Activated CD4-positive, alpha-beta T cell treated with anti-CD3 and anti-CD28 coated beads for 4 hours (primary cell): ENCODE measurements around the gene CRISPLD2.

Source experiments
- DNase-seq, 2 donors: peaks; one replicate each; pipeline ENCODE4 v3.0.0-alpha.2; 2020

Gene CRISPLD2, protein sequence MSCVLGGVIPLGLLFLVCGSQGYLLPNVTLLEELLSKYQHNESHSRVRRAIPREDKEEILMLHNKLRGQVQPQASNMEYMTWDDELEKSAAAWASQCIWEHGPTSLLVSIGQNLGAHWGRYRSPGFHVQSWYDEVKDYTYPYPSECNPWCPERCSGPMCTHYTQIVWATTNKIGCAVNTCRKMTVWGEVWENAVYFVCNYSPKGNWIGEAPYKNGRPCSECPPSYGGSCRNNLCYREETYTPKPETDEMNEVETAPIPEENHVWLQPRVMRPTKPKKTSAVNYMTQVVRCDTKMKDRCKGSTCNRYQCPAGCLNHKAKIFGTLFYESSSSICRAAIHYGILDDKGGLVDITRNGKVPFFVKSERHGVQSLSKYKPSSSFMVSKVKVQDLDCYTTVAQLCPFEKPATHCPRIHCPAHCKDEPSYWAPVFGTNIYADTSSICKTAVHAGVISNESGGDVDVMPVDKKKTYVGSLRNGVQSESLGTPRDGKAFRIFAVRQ

DNA sequence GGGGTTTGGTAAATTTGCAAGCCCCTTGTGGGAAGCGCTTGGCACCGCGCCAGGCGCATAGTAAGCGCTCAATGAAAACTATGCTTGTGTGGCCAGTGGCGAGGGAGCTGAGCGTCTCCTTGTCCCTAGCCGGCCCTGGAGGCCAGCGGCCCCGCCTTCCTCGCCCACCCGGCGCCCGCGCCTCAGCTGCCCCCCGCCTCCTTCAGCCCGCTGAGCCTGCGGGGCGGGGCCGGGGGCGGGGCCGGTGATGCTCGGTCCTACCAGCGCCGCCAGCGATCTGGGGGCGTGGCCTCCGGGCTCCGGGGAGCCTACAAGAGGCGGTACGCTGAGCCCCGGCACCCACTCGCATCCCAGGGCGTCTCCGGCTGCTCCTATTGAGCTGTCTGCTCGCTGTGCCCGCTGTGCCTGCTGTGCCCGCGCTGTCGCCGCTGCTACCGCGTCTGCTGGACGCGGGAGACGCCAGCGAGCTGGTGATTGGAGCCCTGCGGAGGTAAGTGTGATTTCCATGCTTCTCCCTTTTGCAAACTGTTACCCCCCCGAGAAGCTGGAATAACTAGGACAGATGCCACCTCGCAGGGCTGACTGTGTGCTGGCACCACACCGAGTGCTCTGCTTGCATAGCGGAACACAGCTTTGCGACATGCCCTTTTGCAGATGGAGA lies at the start of gene CRISPLD2:
Gene CRISPLD2, plus strand, starts transcription at position 342 of the 661 bp plus-strand sequence. CDS start 18,511 bp downstream, outside the sequence.
- DNase-seq = peak; percentile 84 to 88

DNA sequence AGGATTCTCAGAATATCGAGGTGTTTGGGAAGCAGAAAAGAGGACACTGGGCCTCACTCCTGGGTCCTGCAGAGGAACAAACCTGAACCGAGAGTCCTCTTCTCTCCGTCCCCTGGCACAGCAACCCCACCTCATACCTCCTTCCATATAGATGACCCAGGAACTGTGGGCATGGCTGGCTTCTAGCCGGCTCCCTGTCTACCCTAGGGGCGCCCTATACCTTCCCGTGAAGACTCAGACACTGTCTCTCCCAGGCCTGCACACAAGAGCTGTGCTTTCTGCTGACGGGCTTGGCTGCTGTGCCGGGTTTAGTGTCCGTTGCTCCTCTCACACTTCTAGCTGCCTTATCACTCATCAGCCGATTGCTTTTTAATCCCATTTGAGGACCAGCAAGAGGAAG lies 46.5 kb upstream of the CRISPLD2 start:
- DNase-seq = no peak

DNA sequence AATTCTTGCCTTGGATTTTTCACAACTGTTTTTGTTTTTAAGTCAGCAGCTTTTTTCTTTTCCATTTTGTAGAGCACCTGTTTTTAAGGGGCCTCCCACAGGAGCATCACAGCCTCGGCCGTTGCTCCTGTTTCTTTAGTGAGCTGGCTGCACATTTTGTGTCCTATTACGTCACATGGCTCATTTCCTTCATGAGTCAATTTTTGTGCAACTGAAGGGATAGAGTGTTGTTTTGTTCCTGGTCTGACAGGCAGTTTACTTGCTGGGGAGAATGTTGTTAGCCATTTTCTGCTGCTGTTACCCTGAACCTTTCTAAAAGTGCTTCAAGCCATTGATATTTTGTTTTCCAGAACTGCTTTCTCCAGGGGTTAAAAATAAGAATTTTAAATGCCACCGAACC lies 45.0 kb upstream of the CRISPLD2 start:
- DNase-seq = no peak

DNA sequence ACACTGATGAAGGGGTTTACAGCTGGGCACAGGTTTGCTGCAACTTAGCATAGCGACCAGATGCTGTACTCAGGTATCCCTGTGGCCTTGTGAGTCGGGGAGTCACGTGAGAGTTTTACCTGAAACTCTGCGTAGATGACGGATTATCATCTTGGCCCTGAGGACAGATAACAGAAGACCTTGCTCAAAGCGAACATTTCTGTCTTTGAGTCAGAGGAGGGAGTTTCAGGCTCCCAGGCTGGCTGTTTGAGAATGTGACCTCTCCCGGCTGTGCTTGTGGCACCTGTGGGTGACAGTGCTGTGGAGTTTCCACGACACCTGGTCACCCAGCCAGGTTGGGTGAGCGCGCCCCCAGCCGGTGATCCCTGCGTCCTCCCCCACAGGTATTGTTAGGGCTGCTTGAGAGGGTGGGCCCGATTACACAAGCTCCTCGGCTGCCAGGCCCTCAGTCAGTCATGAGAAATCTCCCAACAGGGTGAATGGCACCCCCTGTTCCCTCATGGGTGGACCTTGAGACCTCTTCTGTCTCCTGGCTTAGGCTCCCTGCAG lies 44.4 kb upstream of the CRISPLD2 start:
- DNase-seq = no peak

DNA sequence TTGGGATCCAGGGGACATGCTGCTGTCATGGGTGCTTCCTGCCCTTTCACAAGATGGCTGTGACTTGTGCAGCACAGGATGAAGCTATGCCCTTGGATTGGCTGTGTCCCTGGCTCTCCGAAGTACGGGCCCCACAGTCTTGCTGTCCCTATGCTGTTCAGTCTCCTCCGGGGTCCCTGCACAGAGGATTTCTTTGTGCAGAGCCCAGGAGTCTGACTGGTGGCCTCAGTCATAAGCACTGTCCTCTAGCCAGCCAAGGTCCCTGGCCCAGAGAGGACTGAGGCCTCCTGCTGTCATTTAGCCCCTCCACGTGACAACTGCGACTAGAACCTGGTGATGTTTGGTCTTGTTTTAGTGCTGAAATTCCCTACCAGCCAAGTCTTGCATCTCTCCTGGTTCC lies 42.4 kb upstream of the CRISPLD2 start:
- no peak for DNase-seq

DNA sequence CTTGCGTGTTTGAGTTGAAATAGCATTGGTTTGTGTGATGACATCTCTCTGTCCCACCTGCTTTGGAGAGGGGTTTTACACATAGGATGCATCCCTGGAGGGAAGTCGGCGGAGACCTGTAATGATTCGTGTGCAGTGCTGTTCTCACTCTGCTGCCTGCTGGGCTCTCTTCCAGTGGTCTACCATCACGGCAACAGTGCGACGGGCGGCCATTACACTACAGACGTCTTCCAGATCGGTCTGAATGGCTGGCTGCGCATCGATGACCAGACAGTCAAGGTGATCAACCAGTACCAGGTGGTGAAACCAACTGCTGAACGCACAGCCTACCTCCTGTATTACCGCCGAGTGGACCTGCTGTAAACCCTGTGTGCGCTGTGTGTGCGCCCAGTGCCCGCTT lies 41.1 kb upstream of the CRISPLD2 start:
- no peak for DNase-seq

DNA sequence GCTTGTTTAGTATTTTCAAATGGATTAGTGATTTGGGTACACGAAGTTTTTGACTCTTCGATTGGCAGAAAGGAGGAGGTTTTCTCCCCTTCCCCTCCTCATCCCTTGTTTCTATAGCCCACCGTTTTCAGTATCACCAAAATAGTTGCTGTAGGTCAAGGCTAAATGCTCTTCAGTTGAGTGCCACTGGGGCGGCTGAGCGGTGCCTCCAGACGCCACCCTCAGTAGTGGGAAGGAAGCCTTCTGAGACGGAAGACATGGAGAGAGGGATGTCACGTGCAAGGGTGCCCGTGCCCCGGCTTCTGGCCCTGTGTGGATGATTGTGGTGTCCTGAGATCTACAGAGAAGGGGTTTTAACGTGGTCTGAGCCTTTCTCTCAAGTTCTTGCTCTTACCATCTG lies 39.7 kb upstream of the CRISPLD2 start:
- no peak for DNase-seq

DNA sequence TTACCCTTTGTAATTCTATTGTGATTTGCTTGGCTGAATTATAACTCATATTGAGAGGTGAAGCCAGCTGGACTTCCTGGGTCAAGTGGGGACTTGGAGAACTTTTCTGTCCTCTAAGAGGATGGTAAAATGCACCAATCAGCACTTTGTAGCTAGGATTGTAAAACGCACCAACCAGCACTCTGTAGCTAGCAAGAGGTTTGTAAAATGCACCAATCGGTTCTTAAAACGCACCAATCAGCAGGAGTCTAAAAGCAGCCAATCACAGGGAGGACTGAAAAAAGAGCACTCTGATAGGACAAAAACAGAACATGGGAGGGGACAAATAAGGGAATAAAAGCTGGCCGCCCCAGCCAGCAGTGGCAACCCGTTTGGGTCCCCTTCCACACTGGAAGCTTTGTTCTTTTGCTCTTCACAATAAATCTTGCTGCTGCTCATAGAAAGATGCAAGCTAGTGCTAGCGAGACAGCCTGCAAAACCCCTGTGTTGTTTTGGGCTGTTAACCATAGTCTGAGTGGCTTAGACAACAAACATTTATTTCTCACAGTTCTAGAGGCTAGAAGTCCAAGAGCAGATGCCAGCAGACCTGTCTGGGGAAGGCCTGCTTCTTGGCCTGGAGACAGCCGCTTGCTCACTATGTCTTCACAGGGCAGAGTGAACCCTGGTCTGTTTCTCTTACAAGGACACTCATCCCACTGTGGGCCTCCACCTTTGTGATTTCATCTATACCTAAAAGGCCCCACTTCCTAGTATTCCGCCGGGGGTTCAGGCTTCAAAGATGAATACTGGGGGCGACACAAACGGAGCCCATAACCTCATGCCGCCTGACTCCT lies 39.0 kb upstream of the CRISPLD2 start:
- no peak for DNase-seq

DNA sequence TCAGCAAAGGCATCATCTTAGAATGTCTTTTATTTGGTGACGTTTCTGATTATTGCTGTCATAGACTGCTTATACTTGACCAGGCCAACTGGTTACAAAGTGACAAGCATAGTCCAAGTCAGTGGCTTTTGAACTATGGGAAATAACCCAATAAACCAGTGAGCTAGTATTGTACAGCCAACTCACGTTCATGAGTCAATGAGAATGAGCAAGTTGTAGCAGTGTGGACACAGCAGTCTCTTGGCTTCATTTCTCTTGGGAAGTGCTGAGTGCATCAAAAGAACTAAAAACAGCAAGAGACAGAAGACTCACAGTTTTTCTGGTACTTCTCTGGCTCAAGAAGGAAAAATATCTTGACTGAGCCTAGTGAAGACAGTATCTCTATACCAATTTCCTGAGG lies 36.9 kb upstream of the CRISPLD2 start:
- DNase-seq = no peak

DNA sequence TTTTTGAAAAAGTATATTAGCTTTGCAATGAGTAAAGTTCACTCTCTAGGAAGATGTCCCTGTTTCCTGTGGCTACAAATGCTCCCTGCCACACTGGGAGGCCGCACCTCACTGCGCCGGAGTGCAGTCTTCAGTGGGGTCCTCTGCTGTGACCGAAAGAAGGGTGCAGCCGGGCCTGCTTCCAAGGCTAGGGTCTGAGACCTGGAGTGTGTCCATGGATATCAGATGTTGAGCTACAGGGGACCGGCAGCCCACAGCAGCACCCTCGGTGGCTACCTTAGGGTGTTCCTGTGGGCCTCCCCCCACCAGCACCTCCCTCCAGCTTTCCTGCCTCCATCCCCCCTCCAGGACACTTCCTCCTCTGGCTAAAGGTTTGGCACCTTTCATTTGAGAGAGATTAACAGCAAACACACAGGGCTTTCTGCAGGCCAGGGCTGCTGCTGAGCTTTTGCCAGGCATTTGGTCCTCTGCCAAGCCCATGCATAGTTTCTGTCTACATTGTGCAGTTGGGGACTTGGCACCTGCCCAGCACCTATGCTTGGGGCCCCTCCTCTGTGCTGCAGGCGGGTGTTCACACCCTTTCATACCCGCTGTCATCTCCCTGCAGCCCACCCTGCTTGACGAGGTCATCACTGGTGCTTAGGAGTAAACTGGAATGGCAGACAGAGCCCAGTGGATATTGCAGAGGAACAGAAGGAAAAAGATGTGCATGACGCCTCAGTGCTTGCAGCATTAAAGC lies 33.8 kb upstream of the CRISPLD2 start:
- DNase-seq = no peak

DNA sequence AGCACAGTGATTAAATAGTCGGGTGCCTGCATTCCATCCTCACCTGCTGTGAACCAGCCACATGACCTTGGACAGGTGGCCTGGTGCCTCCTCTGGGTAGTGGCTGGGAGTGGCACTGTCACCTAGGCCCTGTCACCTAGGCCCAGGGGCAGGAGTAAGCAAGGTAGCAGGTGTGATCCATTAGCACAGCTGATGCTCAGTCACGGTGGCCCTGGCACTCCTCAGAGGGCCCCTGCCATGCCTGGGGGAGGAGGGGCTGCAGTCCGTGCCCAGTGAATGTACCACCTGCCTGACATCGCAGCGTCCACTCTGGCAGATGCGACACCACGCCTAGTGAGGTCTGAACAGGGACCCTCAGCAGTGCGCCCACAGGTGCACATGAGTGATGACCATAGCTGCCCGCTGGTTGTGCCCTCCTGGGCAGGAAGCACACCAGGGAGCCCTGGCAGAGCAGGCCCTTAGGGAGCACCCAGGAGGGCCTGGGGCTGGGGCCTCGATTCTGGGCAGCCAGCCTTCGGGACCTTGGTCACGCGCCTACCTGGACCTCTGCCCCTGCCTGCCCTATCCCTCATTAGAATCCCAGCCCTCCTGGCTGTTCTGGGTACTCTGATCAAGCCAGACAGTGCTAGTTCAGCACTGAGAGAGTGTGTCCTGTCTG lies 33.1 kb upstream of the CRISPLD2 start:
- DNase-seq = no peak

DNA sequence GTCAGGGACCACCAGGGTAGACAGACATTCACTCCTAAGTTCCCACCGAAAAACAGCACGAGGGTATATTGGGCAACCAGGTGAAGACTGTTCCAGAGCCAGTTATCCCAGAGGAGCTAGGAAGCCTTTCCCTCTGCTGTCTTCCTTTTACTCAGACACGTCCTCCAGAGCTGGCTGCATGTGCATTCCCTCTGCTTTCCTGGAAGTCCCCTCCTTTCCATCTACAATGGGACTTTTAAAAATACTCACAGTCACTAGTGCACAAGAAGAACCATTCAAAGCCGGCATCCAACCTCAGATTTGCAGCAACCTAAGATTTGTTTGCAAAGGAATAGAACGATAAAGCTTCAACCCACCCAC lies 32.5 kb upstream of the CRISPLD2 start:
- no peak for DNase-seq

DNA sequence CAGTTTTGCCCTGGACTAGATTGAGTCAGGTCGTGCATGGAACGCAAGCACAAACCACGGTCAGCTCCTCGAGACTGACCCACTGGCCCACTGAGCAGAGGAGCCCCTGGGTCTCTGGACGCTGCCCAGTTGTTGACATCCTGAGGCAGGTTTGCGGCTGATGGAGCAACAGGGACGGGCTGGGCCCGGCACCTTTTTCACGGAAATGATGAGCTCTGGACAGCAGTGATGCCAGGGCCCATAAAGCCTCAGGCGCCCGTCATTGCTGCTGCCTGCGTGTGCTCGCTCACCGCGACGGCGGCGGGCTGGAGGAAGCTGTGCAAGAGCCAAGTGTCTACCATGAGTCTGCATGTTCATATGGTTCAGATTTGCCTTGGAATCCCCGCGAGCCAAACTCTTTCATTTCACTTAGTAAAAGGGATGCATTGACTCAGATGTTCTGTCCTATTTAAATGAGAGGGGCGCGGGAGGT lies 30.8 kb upstream of the CRISPLD2 start:
- no peak for DNase-seq

DNA sequence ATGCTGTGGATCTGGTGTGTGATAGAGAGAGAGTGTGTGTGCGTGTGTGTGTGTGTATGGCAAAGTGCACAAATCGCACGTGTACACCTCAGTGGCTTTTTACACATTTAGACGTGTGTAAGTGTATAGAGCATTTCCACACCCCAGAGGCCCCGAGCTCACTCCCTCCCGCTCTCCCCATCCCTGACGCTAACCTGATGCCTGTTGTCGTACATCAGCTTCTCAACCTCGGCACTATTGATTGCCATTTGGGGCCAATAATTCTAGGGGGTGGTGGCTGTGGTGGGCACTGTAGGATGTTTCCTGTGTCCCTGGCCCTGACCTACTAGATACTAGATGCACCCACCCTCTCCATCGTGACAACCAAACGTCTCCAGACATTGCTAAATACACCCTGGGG lies 30.4 kb upstream of the CRISPLD2 start:
- DNase-seq = no peak

DNA sequence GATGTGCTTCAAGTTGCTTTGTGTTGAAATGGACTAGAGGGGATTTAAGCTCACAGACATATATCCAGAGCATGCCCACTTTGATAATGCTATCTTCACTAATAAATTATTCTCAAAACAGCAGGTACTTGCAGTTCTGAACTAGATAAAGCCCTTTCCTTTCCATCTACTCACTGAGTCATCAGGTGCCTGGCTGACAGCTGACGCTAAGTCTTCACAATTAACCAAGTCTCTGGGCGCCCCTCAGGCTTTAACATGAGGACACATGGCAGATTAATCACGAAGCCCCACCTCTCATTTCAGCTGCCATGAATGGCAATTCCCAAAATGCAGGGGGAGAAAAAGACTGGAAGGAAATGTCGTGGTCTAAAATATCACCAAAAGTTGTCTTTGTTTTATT lies 29.5 kb upstream of the CRISPLD2 start:
- DNase-seq = no peak

DNA sequence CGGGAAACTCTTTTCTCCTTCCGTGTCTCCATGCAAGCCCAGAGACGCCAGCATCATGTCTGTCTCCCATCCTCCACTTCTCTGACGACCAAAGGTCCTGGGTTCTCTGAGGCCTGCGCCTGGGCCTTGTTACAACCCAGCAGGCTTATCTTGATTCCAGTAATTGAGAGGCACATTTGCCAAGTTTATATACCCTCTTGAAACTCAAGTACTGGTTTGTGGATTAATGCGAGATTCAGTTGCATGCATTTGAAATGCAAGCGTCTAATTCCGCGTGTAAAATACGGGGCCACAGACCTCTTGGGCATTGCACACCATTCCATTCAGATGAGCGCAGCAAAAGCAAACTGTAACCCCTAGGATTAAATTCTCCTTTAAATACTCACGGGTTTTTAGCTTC lies 28.7 kb upstream of the CRISPLD2 start:
- DNase-seq = no peak

DNA sequence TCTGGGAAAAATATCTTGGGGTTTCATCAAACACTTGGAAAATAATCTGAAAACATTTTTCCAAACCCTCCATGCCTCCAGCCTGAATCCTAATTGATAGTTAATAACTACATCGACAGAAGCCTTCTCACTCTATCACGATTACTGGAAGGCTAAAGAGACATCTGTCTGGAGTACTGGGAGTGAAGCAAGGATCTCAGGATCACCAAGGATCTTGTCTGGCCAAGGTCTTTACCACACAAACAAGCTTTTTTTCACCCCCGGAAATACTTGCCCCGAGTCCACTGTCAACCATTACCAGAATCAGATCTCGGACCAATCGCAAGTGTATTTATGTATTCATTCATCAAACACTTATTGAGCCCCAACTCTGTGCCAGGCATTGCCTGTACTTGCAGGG lies 28.3 kb upstream of the CRISPLD2 start:
- no peak for DNase-seq

DNA sequence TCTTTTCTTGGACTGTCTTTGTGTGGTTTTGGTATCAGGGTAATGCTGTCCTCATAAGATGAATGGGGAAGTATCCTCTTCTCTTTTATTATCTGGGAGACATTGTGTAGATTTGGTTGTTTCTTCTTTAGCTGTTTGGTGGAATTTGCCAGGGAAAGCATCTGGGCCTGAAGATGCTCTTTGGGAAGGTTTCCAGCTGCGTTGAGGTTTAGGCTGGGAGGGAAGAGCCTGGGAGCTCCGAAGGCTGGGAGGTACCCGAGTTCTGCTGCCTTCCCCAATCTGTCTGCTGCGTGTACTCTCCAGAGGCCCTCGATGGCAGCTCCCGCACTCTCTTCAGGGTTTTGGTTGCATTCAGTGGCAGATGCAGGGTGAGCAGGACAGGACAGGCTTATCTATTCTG lies 25.6 kb upstream of the CRISPLD2 start:
- no peak for DNase-seq

DNA sequence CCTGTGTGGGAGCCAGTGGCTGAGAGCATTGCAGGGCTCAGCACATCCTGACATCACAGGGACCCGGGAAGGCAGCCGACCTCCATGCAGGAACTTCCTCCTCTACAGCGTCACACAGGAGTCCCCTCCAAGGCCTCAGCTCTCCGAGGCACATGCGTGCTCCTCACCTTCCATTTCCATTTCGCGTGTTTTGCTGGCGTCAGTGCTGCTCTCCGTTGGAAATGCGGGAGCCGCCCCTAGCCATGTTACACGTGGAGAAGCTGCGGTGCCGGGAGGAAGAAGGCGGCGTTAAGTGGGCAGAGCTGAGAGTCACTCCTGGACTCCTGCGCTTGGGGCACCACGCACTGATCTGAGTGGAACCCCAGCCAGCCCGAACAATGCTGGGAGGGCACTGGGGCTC lies 25.2 kb upstream of the CRISPLD2 start:
- DNase-seq = no peak

DNA sequence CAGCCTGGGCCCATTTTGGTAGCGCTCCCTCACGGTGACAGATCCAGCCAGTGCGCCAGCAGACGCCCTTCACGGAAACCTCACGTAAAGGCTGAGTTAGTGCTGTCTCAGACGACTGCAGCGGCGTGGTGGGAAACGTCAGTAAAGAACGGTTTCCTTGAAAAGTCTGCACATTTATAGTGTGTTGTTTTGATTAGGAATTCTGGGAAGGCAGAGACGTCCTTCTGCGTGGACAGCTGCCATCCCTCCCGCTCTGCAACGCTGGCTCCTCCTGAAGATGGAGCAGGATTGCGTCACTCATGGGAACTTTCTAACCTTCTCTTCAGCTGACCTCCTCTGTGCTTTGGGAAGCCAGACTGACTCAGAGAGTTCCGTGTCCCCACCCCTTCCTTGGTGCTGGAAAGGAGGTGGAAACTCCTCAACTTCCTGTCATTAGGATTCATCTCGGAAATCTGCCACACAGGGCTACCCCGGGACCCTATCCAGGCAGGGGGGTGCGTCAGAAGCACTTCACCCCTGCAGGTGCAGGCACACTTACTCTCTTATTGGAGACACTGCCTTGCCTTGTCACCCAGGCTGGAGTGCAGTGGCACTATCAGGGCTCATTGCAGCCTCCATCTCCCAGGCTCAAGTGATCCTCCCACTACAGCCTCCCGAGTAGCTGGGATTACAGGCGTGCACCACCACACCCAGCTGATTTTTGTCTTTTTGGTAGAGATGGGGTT lies 24.3 kb upstream of the CRISPLD2 start:
- DNase-seq = no peak
